HL-60 (cell line): ENCODE measurements around the gene ATXN2.

Experiments
- GABPA ChIP-seq: IDR thresholded peaks from 2 replicates; pipeline ENCODE4 v1.6.1; 2012; ENCODE audit warnings: low read depth
- POLR2AphosphoS5 ChIP-seq: IDR thresholded peaks from 2 replicates; pipeline ENCODE4 v1.6.1; 2012; ENCODE audit warnings: low read depth
- TF ChIP-seq, protein P1 (sequence below): IDR thresholded peaks from one replicate; pipeline ENCODE4 v1.5.1; 2011; ENCODE audit warnings: low read length, control low read depth, inconsistent platforms; ENCODE audit not compliant: insufficient read depth
- TF ChIP-seq, protein P2 (sequence below): IDR thresholded peaks from 2 replicates; pipeline ENCODE4 v1.6.1; 2012; ENCODE audit warnings: low read depth; ENCODE audit not compliant: insufficient replicate concordance

DNA sequence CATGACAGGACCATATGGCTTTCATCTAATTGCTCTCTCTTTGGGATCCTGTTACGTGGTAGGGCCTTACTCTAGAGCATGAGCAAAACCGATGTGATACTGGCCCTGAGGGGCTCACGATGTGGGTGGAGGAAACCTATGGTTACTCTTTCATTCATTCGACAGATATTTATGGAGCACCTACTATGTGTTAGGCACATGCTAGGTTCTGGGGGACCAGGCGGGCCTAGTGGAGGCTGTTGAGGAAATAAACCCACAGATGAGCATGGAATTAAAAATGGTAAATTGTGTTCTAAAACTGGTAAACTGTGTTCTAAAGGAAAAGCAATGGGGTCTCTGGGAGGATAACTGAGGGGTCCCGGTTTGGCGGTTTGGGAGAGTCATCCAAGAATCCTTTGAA is 178.6 kb downstream of the ATXN2 start:
- TF ChIP-seq, protein P1, sequence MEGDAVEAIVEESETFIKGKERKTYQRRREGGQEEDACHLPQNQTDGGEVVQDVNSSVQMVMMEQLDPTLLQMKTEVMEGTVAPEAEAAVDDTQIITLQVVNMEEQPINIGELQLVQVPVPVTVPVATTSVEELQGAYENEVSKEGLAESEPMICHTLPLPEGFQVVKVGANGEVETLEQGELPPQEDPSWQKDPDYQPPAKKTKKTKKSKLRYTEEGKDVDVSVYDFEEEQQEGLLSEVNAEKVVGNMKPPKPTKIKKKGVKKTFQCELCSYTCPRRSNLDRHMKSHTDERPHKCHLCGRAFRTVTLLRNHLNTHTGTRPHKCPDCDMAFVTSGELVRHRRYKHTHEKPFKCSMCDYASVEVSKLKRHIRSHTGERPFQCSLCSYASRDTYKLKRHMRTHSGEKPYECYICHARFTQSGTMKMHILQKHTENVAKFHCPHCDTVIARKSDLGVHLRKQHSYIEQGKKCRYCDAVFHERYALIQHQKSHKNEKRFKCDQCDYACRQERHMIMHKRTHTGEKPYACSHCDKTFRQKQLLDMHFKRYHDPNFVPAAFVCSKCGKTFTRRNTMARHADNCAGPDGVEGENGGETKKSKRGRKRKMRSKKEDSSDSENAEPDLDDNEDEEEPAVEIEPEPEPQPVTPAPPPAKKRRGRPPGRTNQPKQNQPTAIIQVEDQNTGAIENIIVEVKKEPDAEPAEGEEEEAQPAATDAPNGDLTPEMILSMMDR: no peak
- TF ChIP-seq, protein P2, sequence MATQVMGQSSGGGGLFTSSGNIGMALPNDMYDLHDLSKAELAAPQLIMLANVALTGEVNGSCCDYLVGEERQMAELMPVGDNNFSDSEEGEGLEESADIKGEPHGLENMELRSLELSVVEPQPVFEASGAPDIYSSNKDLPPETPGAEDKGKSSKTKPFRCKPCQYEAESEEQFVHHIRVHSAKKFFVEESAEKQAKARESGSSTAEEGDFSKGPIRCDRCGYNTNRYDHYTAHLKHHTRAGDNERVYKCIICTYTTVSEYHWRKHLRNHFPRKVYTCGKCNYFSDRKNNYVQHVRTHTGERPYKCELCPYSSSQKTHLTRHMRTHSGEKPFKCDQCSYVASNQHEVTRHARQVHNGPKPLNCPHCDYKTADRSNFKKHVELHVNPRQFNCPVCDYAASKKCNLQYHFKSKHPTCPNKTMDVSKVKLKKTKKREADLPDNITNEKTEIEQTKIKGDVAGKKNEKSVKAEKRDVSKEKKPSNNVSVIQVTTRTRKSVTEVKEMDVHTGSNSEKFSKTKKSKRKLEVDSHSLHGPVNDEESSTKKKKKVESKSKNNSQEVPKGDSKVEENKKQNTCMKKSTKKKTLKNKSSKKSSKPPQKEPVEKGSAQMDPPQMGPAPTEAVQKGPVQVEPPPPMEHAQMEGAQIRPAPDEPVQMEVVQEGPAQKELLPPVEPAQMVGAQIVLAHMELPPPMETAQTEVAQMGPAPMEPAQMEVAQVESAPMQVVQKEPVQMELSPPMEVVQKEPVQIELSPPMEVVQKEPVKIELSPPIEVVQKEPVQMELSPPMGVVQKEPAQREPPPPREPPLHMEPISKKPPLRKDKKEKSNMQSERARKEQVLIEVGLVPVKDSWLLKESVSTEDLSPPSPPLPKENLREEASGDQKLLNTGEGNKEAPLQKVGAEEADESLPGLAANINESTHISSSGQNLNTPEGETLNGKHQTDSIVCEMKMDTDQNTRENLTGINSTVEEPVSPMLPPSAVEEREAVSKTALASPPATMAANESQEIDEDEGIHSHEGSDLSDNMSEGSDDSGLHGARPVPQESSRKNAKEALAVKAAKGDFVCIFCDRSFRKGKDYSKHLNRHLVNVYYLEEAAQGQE: no peak
- TF ChIP-seq GABPA (no peak), POLR2AphosphoS5 (no peak)
